Mesendoderm (in vitro differentiated cells): ENCODE data around the gene SLAMF7.

Experiments
- DNase-seq: peaks from one replicate; pipeline ENCODE4 v3.0.0; 2013
- H2AK5ac ChIP-seq: 2 replicates; pipeline ENCODE4 v1.6.1; 2013; ENCODE audit warnings: low read length, inconsistent platforms
- H2BK120ac ChIP-seq: 2 replicates; pipeline ENCODE4 v1.6.1; 2013; ENCODE audit warnings: low read depth, mild to moderate bottlenecking, low read length, moderate library complexity, mixed read lengths
- H2BK15ac ChIP-seq: replicated peaks from 2 replicates; pipeline ENCODE4 v1.6.1; 2013; ENCODE audit warnings: low read depth, mild to moderate bottlenecking, moderate library complexity
- H2BK5ac ChIP-seq: 2 replicates; pipeline ENCODE4 v1.6.1; 2013; ENCODE audit warnings: low read length, inconsistent platforms
- H3K18ac ChIP-seq: 2 replicates; pipeline ENCODE4 v1.6.1; 2013; ENCODE audit warnings: mild to moderate bottlenecking, low read length, mixed read lengths
- H3K23ac ChIP-seq: one replicate; pipeline ENCODE4 v1.6.1; 2013; ENCODE audit warnings: low read length
- H3K27ac ChIP-seq: 2 replicates; pipeline ENCODE4 v1.5.1; 2013; ENCODE audit warnings: low read depth, mild to moderate bottlenecking, inconsistent platforms, low read length, moderate library complexity
- H3K27me3 ChIP-seq: 2 replicates; pipeline ENCODE4 v1.6.1; 2013; ENCODE audit warnings: low read length, control low read depth, mild to moderate bottlenecking, inconsistent platforms; ENCODE audit not compliant: insufficient read depth, poor library complexity
- H3K36me3 ChIP-seq: 2 replicates; pipeline ENCODE4 v1.6.1; 2013; ENCODE audit warnings: low read length, inconsistent platforms; ENCODE audit not compliant: control insufficient read depth, insufficient read depth
- H3K4ac ChIP-seq: one replicate; pipeline ENCODE4 v1.6.1; 2013; ENCODE audit warnings: low read depth, mild to moderate bottlenecking, low read length, moderate library complexity
- H3K4me1 ChIP-seq: 2 replicates; pipeline ENCODE4 v1.6.1; 2013; ENCODE audit warnings: low read depth, low read length, inconsistent platforms; ENCODE audit not compliant: control insufficient read depth
- H3K4me2 ChIP-seq: 2 replicates; pipeline ENCODE4 v1.6.1; 2013; ENCODE audit warnings: low read length
- H3K4me3 ChIP-seq: 2 replicates; pipeline ENCODE4 v1.5.1; 2013; ENCODE audit warnings: mild to moderate bottlenecking, low read length
- H3K56ac ChIP-seq: one replicate; pipeline ENCODE4 v1.6.1; 2013; ENCODE audit warnings: low read length
- H3K79me1 ChIP-seq: 2 replicates; pipeline ENCODE4 v1.6.1; 2013; ENCODE audit warnings: low read length, inconsistent platforms
- H3K79me2 ChIP-seq: 2 replicates; pipeline ENCODE4 v1.6.1; 2013; ENCODE audit warnings: mild to moderate bottlenecking, low read length; ENCODE audit not compliant: control insufficient read depth, insufficient read depth
- H3K9ac ChIP-seq: 2 replicates; pipeline ENCODE4 v1.6.1; 2013; ENCODE audit warnings: low read length, inconsistent platforms
- H4K5ac ChIP-seq: one replicate; pipeline ENCODE4 v1.6.1; 2013; ENCODE audit warnings: low read length
- H4K8ac ChIP-seq: one replicate; pipeline ENCODE4 v1.6.1; 2013; ENCODE audit warnings: low read depth, mild to moderate bottlenecking, control low read depth, low read length, moderate library complexity
- WGBS: extraction: QIAGEN DNeasy Blood & Tissue Kit; methylation state at CpG from one replicate; pipeline ENCODE4 v1.1.7; 2013; ENCODE audit warnings: low lambda C conversion rate, missing lambda C conversion rate; ENCODE audit not compliant: insufficient coverage; ENCODE audit errors: extremely low coverage; 5-methylcytosine and 5-hydroxymethylcytosine counted together

The SLAMF7 gene

GRCh38 chr1:160755461-160755860 is 16.4 kb downstream of the SLAMF7 start:
- no peak for DNase-seq
- H3K79me1 ChIP-seq = no peaks in the 10 kb centered on the region
- no peak overlapping the region for H3K4me3 ChIP-seq
- no peak overlapping the region for H3K23ac ChIP-seq
- no peak overlapping the region for H2BK15ac ChIP-seq
- no peak overlapping the region for H3K9ac ChIP-seq
- no peaks in the 10 kb centered on the region for H3K27me3 ChIP-seq
- no peaks in the 10 kb centered on the region for H3K4me1 ChIP-seq
- WGBS = no CpG with 5 or more reads among the region's 2 CpGs
- H3K36me3 ChIP-seq = no peaks in the 10 kb centered on the region
- H3K79me2 ChIP-seq = no peaks in the 10 kb centered on the region
- no peak overlapping the region for H4K8ac ChIP-seq
- no peak overlapping the region for H4K5ac ChIP-seq
- H3K56ac ChIP-seq = no peak overlapping the region
- no peak overlapping the region for H3K4me2 ChIP-seq
- H2BK5ac ChIP-seq = no peak overlapping the region
- no peak overlapping the region for H3K27ac ChIP-seq
- H2AK5ac ChIP-seq = no peak overlapping the region
- no peak overlapping the region for H2BK120ac ChIP-seq
- H3K18ac ChIP-seq = no peak overlapping the region
- no peak overlapping the region for H3K4ac ChIP-seq

- Histone ChIP-seq H2BK5ac (no peak overlapping the region), H3K36me3 (no peaks in the 10 kb centered on the region), H3K79me1 (no peaks in the 10 kb centered on the region), H3K4me3 (no peak overlapping the region), H3K4ac (no peak overlapping the region), H3K4me1 (no peaks in the 10 kb centered on the region), H4K5ac (no peak overlapping the region), H2AK5ac (no peak overlapping the region), H3K27me3 (no peaks in the 10 kb centered on the region), H3K9ac (no peak overlapping the region), H3K56ac (no peak overlapping the region), H2BK120ac (no peak overlapping the region), H4K8ac (no peak overlapping the region), H3K18ac (no peak overlapping the region), H3K23ac (no peak overlapping the region), H3K4me2 (no peak overlapping the region), H2BK15ac (no peak overlapping the region), H3K79me2 (no peaks in the 10 kb centered on the region), H3K27ac (no peak overlapping the region)
- WGBS = no CpG with 5 or more reads among the region's 5 CpGs
- DNase-seq = no peak
These were observed 17.1 kb downstream of the SLAMF7 start for GRCh38 chr1:160755911-160756848.

DNA sequence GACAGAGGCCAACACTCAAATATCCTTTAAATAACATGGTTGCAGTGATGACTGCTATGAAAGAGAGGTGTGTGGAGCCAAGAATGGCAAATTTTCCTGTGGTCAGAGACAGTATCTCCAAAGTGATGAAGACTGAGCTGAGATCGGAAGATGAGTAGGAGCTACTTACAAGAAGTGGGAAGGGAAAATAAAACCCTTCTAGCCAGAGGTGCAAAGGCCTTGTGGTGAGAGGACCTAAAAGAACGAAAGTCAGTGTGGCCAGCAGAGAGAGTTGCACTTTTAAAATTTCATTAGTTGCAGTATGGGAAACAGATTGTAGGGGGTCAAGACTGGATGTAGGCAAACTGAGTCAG is 17.8 kb downstream of the SLAMF7 start:
- Histone ChIP-seq H3K27me3 (no peaks in the 10 kb centered on the region), H3K36me3 (no peaks in the 10 kb centered on the region), H2BK15ac (no peak overlapping the region), H3K23ac (no peak overlapping the region), H3K4me2 (no peak overlapping the region), H3K9ac (no peak overlapping the region), H3K79me1 (no peaks in the 10 kb centered on the region), H4K8ac (no peak overlapping the region), H2BK5ac (no peak overlapping the region), H3K27ac (no peak overlapping the region), H3K56ac (no peak overlapping the region), H3K79me2 (no peaks in the 10 kb centered on the region), H2BK120ac (no peak overlapping the region), H3K4me3 (no peak overlapping the region), H4K5ac (no peak overlapping the region), H2AK5ac (no peak overlapping the region), H3K4me1 (no peaks in the 10 kb centered on the region), H3K4ac (no peak overlapping the region), H3K18ac (no peak overlapping the region)
- WGBS = no CpG with 5 or more reads among the region's 2 CpGs
- no peak for DNase-seq

GRCh38 chr1:160758521-160758920 is 19.5 kb downstream of the SLAMF7 start:
- no peak overlapping the region for H3K4me2 ChIP-seq
- H3K23ac ChIP-seq = no peak overlapping the region
- no peak overlapping the region for H2BK15ac ChIP-seq
- DNase-seq = no peak
- no peaks in the 10 kb centered on the region for H3K4me1 ChIP-seq
- no peaks in the 10 kb centered on the region for H3K27me3 ChIP-seq
- no peaks in the 10 kb centered on the region for H3K36me3 ChIP-seq
- no peak overlapping the region for H3K4me3 ChIP-seq
- H3K4ac ChIP-seq = no peak overlapping the region
- no peak overlapping the region for H3K9ac ChIP-seq
- H3K18ac ChIP-seq = no peak overlapping the region
- no peak overlapping the region for H2BK120ac ChIP-seq
- no CpG with 5 or more reads among the region's 2 CpGs for WGBS
- H4K8ac ChIP-seq = no peak overlapping the region
- no peak overlapping the region for H3K56ac ChIP-seq
- no peaks in the 10 kb centered on the region for H3K79me1 ChIP-seq
- H4K5ac ChIP-seq = no peak overlapping the region
- H2AK5ac ChIP-seq = no peak overlapping the region
- no peaks in the 10 kb centered on the region for H3K79me2 ChIP-seq
- H3K27ac ChIP-seq = no peak overlapping the region
- H2BK5ac ChIP-seq = no peak overlapping the region

DNA sequence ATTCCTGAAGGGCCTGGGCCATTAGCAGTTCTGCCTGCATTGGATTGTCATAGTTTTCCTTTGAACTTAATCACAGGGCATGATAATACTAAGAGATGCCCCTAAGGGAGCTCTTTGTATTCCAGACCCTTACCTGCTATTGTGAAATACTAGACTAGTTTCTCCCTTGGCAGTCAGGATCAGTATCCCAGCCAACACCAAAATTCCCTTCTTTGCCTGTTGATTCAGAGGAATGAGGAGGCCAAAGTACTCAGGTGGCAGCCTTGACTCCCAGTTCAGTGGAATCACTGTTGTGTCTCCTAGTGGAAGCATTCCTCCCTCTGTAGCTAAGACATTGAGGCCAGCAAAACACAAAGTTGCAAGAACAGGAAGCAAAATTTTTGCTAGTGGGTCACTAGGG is 20.7 kb downstream of the SLAMF7 start:
- Histone ChIP-seq H4K5ac (no peak overlapping the region), H3K79me2 (no peaks in the 10 kb centered on the region), H2BK15ac (no peak overlapping the region)

GRCh38 chr1:160761046-160761445 is 22.0 kb downstream of the SLAMF7 start:
- no peak overlapping the region for H3K18ac ChIP-seq
- no peak overlapping the region for H2BK5ac ChIP-seq
- H3K27me3 ChIP-seq = no peaks in the 10 kb centered on the region
- no peak for DNase-seq
- no peak overlapping the region for H3K23ac ChIP-seq
- H3K4me3 ChIP-seq = no peak overlapping the region
- no peak overlapping the region for H3K4me2 ChIP-seq
- H4K5ac ChIP-seq = no peak overlapping the region
- no peaks in the 10 kb centered on the region for H3K79me1 ChIP-seq
- H3K4ac ChIP-seq = no peak overlapping the region
- no peaks in the 10 kb centered on the region for H3K36me3 ChIP-seq
- no peak overlapping the region for H4K8ac ChIP-seq
- H3K27ac ChIP-seq = no peak overlapping the region
- H3K4me1 ChIP-seq = no peaks in the 10 kb centered on the region
- no peak overlapping the region for H3K56ac ChIP-seq
- WGBS = no CpG with 5 or more reads among the region's 4 CpGs
- no peak overlapping the region for H2BK15ac ChIP-seq
- no peak overlapping the region for H2BK120ac ChIP-seq
- H2AK5ac ChIP-seq = no peak overlapping the region
- no peak overlapping the region for H3K9ac ChIP-seq
- no peaks in the 10 kb centered on the region for H3K79me2 ChIP-seq

More for the DNA sequence above, 20.7 kb downstream of the SLAMF7 start:
- Histone ChIP-seq H3K18ac (no peak overlapping the region), H3K4me2 (no peak overlapping the region), H2BK120ac (no peak overlapping the region), H3K4me1 (no peaks in the 10 kb centered on the region), H3K23ac (no peak overlapping the region), H2AK5ac (no peak overlapping the region), H3K4me3 (no peak overlapping the region), H3K27me3 (no peaks in the 10 kb centered on the region), H3K27ac (no peak overlapping the region), H3K56ac (no peak overlapping the region), H3K79me1 (no peaks in the 10 kb centered on the region), H3K36me3 (no peaks in the 10 kb centered on the region), H4K8ac (no peak overlapping the region), H2BK5ac (no peak overlapping the region), H3K4ac (no peak overlapping the region), H3K9ac (no peak overlapping the region)
- DNase-seq = no peak
